OCI-LY7 (cell line): Measurements from ENCODE around the gene DNM3.

Experiments used
- CTCF ChIP-seq: fragments of 200-600 bp; sonication (generic); conservative IDR thresholded peaks from 2 replicates; pipeline ENCODE4 v1.5.1; 2014; ENCODE audit warnings: mild to moderate bottlenecking, antibody characterized with exemption, low read length, moderate library complexity, mixed read lengths
- EZH2phosphoT487 ChIP-seq: fragments of 200-600 bp; sonication (generic); IDR thresholded peaks from 2 replicates; pipeline ENCODE4 v1.6.1; 2018; ENCODE audit warnings: low read depth, borderline replicate concordance, mild to moderate bottlenecking, mixed run types, antibody characterized with exemption, low read length, moderate library complexity, mixed read lengths

GRCh38 chr1:172236958-172237357, 395.7 kb downstream of the DNM3 start:
- TF ChIP-seq CTCF, result no peak
- no peak for TF ChIP-seq EZH2phosphoT487
